Left ventricle myocardium inferior (tissue), 1 donor: ENCODE measurements around the gene SPEF1. TPM values are rescaled to one million over a fixed set of nuclear protein-coding genes. Genes with fewer than 3 reads are reported as not detected.

Experiments used
- DNase-seq: peaks from one replicate; pipeline ENCODE4 v3.0.0-alpha.2; 2020
- H3K27ac ChIP-seq: fragments of 200-600 bp; replicated peaks from 2 replicates; pipeline ENCODE4 v1.8.0; 2021
- H3K27me3 ChIP-seq: fragments of 200-600 bp; 2 replicates; pipeline ENCODE4 v1.8.0; 2021; ENCODE audit warnings: low read depth
- H3K36me3 ChIP-seq: fragments of 200-600 bp; 2 replicates; pipeline ENCODE4 v1.8.0; 2021
- H3K4me1 ChIP-seq: fragments of 200-600 bp; 2 replicates; pipeline ENCODE4 v1.8.0; 2021
- H3K4me3 ChIP-seq: fragments of 200-600 bp; 2 replicates; pipeline ENCODE4 v1.8.0; 2021; ENCODE audit warnings: mild to moderate bottlenecking, moderate library complexity
- H3K9me3 ChIP-seq: fragments of 200-600 bp; replicated peaks from 2 replicates; pipeline ENCODE4 v1.8.0; 2021
- CTCF ChIP-seq: fragments of 200-600 bp; IDR thresholded peaks from 2 replicates; pipeline ENCODE4 v1.8.0; 2021; ENCODE audit warnings: antibody characterized with exemption, mild to moderate bottlenecking, borderline replicate concordance
- intact Hi-C: fragments of 100-400 bp; cut with micrococcal nuclease; formaldehyde crosslinking; loops from one replicate; pipeline ENCODE4 v1.11.0; 2022
- total RNA-seq: library from RNA; stranded (reverse); fragmentation: NEBNext Ultra II Directional; extraction: Animal tissue kit (Norgen Biotek cat#: 25700); gene quantifications from one replicate; pipeline ENCODE4 v1.2.1, GENCODE V29; 2021
- donor health status: DM: no; HTN: yes; CAD: no; lungs with severe emphysema.

SPEF1 gene
- total RNA-seq, 1 donor from 2014 or later: 0.33 TPM

DNA sequence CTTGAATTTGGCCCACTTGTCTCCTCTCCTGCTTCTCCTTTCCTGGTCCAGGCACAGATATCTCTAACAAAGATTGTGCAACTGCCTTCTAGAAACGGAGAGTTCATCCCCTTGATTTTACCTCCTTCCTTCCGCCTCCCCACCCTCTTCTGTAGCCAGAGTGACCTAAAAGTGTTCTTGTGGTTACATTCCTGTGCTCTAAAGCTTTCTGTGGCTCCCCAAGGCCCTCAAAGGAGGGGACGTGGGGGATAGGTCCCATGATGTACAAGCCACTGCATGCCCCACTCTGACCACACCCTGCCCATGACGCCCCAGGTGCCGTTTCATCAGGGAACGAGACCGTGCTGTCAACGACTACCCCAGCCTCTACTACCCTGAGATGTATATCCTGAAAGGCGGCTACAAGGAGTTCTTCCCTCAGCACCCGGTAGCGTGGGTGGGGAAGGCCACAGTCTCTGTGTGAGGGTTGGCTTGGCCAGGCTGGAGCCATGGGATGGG, 23.1 kb upstream of the SPEF1 start:
- Histone ChIP-seq H3K27me3 (no peaks in the 10 kb centered on the region), H3K4me1 (peaks cover 33% of the 10 kb centered on the region), H3K27ac (no peak overlapping the region), H3K9me3 (no peaks in the 10 kb centered on the region), H3K36me3 (peaks cover 50% of the 10 kb centered on the region), H3K4me3 (no peak overlapping the region)
- TF ChIP-seq CTCF: no peak
- intact Hi-C loops: no loop called here
- no peak for DNase-seq

DNA sequence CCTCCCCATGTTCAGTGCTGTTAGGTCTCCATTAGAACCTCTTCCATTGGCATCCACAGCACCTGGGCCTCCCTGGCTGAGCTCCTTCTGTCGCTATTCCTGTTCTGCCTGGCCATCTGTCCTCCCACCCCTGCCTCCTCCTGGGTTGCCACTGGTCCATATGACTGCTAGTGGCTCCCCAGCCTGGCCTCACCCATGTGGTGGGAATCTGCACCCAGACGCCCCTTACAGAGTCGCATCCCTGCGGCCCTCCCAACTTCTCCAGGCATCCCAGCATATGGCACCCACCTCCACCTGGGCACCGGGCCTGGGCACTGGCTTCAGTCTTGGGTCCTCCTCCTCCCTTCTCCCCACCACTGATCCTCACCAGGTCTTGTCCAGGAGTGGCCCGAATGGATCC, 22.6 kb upstream of the SPEF1 start:
- H3K4me3 ChIP-seq: no peak overlapping the region
- H3K9me3 ChIP-seq: no peaks in the 10 kb centered on the region
- no peak for TF ChIP-seq CTCF
- H3K36me3 ChIP-seq: peaks cover 50% of the 10 kb centered on the region
- no peak overlapping the region for H3K27ac ChIP-seq
- H3K4me1 ChIP-seq: peaks cover 36% of the 10 kb centered on the region
- no peaks in the 10 kb centered on the region for H3K27me3 ChIP-seq
- DNase-seq: no peak
- intact Hi-C loops: no loop called here

GRCh38 chr20:3803289-3803688, 22.0 kb upstream of the SPEF1 start:
- Histone ChIP-seq H3K36me3 (peaks cover 50% of the 10 kb centered on the region), H3K4me1 (peaks cover 36% of the 10 kb centered on the region), H3K27me3 (no peaks in the 10 kb centered on the region), H3K9me3 (no peaks in the 10 kb centered on the region), H3K4me3 (no peak overlapping the region), H3K27ac (no peak overlapping the region)
- intact Hi-C loops: no loop called here
- TF ChIP-seq CTCF: no peak
- DNase-seq: no peak

GRCh38 chr20:3802524-3803239, 21.4 kb upstream of the SPEF1 start:
- no peak for TF ChIP-seq CTCF
- no peak overlapping the region for H3K4me3 ChIP-seq
- intact Hi-C loops: no loop called here
- DNase-seq: no peak
- no peak overlapping the region for H3K27ac ChIP-seq
- H3K9me3 ChIP-seq: no peaks in the 10 kb centered on the region
- H3K27me3 ChIP-seq: no peaks in the 10 kb centered on the region
- H3K36me3 ChIP-seq: peaks cover 50% of the 10 kb centered on the region
- H3K4me1 ChIP-seq: peaks cover 34% of the 10 kb centered on the region

DNA sequence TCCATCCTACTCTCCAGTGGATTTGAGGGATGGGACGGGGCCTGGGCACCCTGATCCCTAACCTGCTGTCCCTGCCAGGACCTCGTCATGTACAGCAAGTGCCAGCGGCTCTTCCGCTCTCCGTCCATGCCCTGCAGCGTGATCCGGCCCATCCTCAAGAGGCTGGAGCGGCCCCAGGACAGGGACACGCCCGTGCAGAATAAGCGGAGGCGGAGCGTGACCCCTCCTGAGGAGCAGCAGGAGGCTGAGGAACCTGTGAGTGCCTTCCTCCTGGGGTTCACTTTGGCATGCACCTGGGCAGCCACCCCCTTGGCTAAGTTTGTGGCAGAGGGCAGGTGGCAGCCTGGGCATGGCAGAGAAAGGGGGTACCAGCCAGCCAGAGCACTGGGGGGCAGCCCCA, 20.6 kb upstream of the SPEF1 start:
- intact Hi-C loops: no loop called here
- no peak for DNase-seq
- H3K4me1 ChIP-seq: peaks cover 34% of the 10 kb centered on the region
- H3K4me3 ChIP-seq: no peak overlapping the region
- H3K9me3 ChIP-seq: no peaks in the 10 kb centered on the region
- TF ChIP-seq CTCF: no peak
- H3K36me3 ChIP-seq: peaks cover 50% of the 10 kb centered on the region
- H3K27me3 ChIP-seq: no peaks in the 10 kb centered on the region
- H3K27ac ChIP-seq: no peak overlapping the region
